Chondrocyte (in vitro differentiated cells): Measurements from ENCODE around the gene KLF9. TPM values are rescaled to one million over a fixed set of nuclear protein-coding genes. Genes with fewer than 3 reads are reported as not detected.

ENCODE experiments used
- DNase-seq: peaks from one replicate; pipeline ENCODE4 v3.0.0; 2021; ENCODE audit warnings: mixed read lengths, low spot score
- H3K27ac Mint-ChIP-seq: one replicate; pipeline ENCODE4 v1.8.0; 2021; ENCODE audit warnings: mild to moderate bottlenecking, moderate library complexity, mixed read lengths; ENCODE audit not compliant: unreplicated experiment
- H3K27me3 Mint-ChIP-seq: 2 replicates; pipeline ENCODE4 v1.8.0; 2021; ENCODE audit warnings: low read depth, mixed read lengths
- H3K36me3 Mint-ChIP-seq: 2 replicates; pipeline ENCODE4 v1.8.0; 2021; ENCODE audit warnings: low read depth, mixed read lengths
- H3K4me1 Mint-ChIP-seq: 2 replicates; pipeline ENCODE4 v1.8.0; 2021; ENCODE audit warnings: low read depth, mild to moderate bottlenecking, mixed read lengths
- H3K4me3 Mint-ChIP-seq: one replicate; pipeline ENCODE4 v1.8.0; 2021; ENCODE audit warnings: mild to moderate bottlenecking, moderate library complexity, mixed read lengths; ENCODE audit not compliant: unreplicated experiment
- H3K9me3 Mint-ChIP-seq: 2 replicates; pipeline ENCODE4 v1.8.0; 2021; ENCODE audit warnings: low read depth, mixed read lengths
- CTCF ChIP-seq: fragments of 200-600 bp; sonication (generic); IDR thresholded peaks from 2 replicates; pipeline ENCODE4 v1.5.0; 2021; ENCODE audit warnings: antibody characterized with exemption, mild to moderate bottlenecking, moderate library complexity
- total RNA-seq: library from RNA; stranded (reverse); gene quantifications from 3 replicates; pipeline ENCODE4 v1.2.1, GENCODE V29; 2021

KLF9 gene
- total RNA-seq, 1 donor from 2014 or later: 31.0 TPM

- Mint-ChIP-seq H3K36me3 (peaks cover 31% of the 10 kb centered on the region), H3K27ac (no peak overlapping the region), H3K4me3 (no peak overlapping the region), H3K9me3 (no peaks in the 10 kb centered on the region), H3K4me1 (no peaks in the 10 kb centered on the region), H3K27me3 (no peaks in the 10 kb centered on the region)
- DNase-seq: no peak
- TF ChIP-seq CTCF: no peak
These were observed 32.3 kb downstream of the KLF9 start for GRCh38 chr9:70382046-70382708.

GRCh38 chr9:70374962-70375618, 39.4 kb downstream of the KLF9 start:
- Mint-ChIP-seq H3K27me3 (no peaks in the 10 kb centered on the region), H3K4me3 (no peak overlapping the region)

GRCh38 chr9:70367305-70367930, 47.0 kb downstream of the KLF9 start:
- no peak for DNase-seq
- H3K27ac Mint-ChIP-seq: no peak overlapping the region

More at GRCh38 chr9:70374962-70375618, 39.4 kb downstream of the KLF9 start:
- H3K4me1 Mint-ChIP-seq: no peaks in the 10 kb centered on the region
- DNase-seq: no peak
- no peak overlapping the region for H3K27ac Mint-ChIP-seq
- H3K9me3 Mint-ChIP-seq: no peaks in the 10 kb centered on the region
- H3K36me3 Mint-ChIP-seq: no peaks in the 10 kb centered on the region
- no peak for TF ChIP-seq CTCF

GRCh38 chr9:70363760-70364159, 50.7 kb downstream of the KLF9 start:
- Mint-ChIP-seq H3K27me3 (no peaks in the 10 kb centered on the region), H3K27ac (no peak overlapping the region), H3K4me3 (no peak overlapping the region), H3K9me3 (peaks cover 4% of the 10 kb centered on the region), H3K36me3 (peaks cover 10% of the 10 kb centered on the region), H3K4me1 (no peaks in the 10 kb centered on the region)
- TF ChIP-seq CTCF: no peak
- no peak for DNase-seq

More at GRCh38 chr9:70367305-70367930, 47.0 kb downstream of the KLF9 start:
- Mint-ChIP-seq H3K4me1 (no peaks in the 10 kb centered on the region), H3K4me3 (no peak overlapping the region), H3K27me3 (no peaks in the 10 kb centered on the region), H3K36me3 (peaks cover 7% of the 10 kb centered on the region), H3K9me3 (peaks cover 4% of the 10 kb centered on the region)
- TF ChIP-seq CTCF: no peak

GRCh38 chr9:70362952-70363351, 51.5 kb downstream of the KLF9 start:
- no peaks in the 10 kb centered on the region for H3K27me3 Mint-ChIP-seq
- H3K9me3 Mint-ChIP-seq: peaks cover 4% of the 10 kb centered on the region
- no peaks in the 10 kb centered on the region for H3K4me1 Mint-ChIP-seq
- peaks cover 14% of the 10 kb centered on the region for H3K36me3 Mint-ChIP-seq
- no peak for TF ChIP-seq CTCF
- DNase-seq: no peak
- H3K27ac Mint-ChIP-seq: no peak overlapping the region
- H3K4me3 Mint-ChIP-seq: no peak overlapping the region
